ENCODE data around the gene RAB24.
A peak's percentile ranks its signal among the peaks of the same experiment; 100 is the strongest.

RAB24 gene

DNA sequence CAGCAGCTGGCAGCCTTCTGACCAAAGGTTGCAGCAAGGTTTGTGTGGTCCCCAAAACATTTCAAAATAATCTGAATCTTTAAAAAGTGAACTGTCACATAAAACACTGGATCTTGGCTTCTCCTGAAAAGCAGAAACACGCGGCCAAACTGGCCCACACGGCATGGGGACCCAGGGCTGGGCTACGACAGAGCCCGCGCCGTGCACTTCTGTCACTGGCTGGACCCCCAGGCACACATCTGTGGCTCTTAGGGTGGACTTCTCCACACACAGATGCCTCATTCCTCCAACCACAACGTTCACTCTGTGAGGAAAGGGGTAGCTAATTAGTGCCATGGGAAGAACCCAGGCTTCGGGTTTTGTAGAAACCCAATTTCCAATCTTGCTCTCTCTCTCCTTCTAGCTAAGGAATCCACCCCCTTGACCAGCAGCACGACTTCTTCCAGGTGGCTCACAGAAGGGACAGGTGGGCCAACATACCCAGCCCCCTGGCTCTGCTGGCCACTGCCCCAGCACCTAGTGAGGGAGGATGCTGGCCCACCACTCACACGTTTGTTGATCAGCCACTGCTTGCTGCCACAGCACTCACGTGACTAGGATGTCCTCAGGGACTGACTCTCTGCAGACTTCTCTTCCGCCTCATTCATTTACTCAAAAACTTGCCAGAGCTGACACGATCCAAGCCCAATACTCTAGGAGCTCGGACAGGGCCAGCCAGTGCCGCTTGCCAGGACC is 30.1 kb upstream of the RAB24 start:
- no peak for DNase-seq (ENCODE audit: low spot score)

DNA sequence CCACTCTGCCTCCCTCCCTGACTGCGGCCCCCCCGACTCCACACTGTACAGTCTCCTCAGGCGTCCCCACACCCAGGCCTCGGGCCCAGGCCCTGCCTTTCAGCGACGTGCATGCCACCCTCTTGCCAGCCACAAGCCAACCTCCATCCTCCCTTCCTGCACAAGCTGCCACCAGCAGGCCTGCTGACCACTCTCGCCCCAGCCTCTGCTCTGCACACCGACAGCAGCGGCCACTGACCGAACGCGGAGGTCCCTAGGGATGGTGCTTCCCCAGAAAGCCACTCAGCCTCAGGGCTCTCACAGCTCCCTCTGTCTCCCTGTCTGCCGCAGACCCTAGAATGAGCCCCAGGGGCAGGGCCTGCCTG is 29.4 kb upstream of the RAB24 start:
- no peak for DNase-seq (ENCODE audit: low spot score)

DNA sequence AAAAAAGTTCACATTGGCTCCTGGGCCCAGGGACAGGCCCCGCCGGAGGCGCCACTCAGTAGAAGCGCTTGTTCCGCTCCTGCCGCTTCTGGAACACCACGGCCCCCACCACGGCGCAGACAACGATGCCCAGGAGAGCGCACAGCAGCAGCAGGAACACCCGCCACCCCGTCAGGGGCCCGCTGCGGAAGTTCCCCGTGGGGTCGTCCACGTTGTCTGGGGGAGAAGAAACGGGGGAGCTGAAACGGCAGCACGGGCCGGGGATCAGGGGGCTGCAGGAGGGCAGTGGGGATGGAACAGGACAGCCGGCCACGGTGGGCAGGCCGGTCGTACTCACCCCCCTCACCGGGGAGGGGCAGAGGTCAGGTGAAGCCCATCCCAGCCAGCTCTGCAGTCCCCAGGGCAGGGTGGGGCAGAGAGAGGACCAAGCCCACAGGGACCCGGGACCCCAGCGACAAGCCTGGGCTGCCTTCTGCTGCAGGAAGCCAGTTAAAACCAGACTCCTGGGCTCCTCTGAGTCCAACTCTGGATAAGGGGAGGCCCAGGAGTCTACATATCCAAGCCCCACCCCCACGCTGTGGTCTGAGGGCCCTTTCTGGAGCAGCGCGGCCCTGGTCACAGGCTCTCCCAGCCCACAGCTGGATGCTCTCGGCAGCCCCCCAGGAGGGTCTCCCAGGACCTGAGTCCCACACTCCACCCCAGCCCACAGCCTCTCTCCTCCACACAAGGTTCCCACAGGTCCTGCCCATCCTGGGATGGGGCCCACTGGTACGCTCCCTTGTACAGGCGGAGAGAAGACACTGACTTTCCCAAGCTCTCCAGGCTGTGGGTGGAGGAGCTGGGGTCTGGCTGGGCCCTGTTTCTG is 28.7 kb upstream of the RAB24 start:
- DNase-seq (ENCODE audit: low spot score) = no peak

DNA sequence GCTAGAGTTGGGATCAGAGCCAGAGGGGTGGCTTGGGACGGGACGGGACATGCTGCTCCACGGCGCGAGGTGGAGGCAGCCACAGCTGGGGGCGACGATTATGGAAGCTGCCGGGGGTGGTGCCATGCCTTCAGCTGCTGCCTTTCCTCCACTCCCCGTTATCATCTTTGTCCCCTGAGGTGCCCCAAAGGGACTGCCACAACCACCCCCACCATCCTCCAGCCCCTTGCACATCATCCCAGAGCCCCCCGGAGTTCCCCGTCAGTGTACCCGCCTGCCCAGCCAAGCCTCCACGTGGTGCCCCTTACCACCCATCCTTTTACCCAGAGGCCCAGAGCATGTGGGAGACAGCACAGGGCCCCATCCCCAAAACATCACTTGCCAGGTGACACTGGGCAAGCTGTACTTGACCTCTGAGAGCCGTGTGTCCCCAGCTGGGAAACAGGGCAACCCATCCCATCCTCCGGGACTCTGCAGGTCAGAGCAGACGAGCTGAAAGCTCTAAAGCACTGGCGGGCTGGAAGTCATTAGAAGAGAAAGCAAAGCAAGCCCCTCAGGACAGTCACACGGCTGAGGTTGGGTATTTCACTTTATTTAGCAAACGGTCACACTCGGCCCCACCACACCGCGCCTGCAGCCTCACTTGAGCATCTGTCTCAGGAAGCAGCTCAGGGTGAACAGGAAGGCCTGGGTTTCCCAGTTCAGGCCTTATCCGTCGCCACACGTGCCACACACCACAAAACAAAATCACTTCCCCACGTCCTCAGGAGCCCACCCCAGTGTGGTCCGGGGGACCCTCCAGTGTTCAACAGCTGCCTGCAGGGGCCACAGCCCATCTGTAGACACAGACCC is 27.7 kb upstream of the RAB24 start:
- DNase-seq (ENCODE audit: low spot score) = no peak

DNA sequence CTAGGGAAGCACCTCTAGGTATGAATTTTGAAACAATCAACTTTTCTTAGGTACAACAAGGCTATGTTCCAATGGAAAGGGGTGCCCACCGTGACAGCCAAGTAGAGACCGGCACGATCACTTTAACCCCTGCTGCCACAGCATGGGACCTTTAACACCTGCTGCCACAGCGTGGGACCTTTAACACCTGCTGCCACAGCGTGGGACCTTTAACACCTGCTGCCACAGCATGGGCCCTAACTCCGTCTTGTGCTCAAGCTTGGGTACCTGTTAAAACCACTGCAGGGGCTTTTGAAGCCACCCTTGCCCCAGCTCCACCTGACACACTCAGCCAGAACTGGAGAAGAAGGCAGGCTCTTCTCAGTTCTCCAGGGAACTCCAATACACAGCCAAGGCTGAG is 26.4 kb upstream of the RAB24 start:
- no peak for DNase-seq (ENCODE audit: low spot score)

DNA sequence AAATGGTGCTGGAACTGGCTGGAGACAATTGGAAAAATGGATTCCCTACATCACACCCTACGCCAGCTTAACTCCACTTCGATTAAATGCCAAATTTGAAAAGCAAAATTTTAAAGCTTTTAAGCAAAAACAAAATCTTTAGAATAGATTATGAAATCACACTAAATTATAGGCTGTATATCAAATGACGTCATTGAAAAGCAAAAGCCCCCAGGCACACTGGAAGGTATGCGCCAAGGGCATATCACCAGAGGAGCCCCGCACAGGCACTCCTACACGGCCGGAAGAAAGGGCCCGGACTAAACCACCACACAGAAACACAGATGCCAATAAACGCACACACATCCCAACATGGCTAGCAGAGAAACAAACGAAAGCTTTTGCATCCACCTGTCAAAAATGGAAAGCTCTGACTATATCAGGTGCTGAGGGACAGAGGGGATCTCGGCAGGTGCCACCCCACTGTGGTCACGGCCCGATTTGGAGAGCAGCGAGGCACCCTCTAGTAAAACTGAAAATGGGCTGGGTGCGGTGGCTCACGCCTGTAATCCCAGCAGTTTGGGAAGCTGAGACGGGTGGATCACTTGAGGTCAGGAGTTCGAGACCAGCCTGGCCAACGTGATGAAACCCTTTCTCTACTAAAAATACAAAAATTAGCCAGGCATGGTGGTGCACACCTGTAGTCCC is 25.2 kb upstream of the RAB24 start:
- no peak for DNase-seq (ENCODE audit: low spot score)

DNA sequence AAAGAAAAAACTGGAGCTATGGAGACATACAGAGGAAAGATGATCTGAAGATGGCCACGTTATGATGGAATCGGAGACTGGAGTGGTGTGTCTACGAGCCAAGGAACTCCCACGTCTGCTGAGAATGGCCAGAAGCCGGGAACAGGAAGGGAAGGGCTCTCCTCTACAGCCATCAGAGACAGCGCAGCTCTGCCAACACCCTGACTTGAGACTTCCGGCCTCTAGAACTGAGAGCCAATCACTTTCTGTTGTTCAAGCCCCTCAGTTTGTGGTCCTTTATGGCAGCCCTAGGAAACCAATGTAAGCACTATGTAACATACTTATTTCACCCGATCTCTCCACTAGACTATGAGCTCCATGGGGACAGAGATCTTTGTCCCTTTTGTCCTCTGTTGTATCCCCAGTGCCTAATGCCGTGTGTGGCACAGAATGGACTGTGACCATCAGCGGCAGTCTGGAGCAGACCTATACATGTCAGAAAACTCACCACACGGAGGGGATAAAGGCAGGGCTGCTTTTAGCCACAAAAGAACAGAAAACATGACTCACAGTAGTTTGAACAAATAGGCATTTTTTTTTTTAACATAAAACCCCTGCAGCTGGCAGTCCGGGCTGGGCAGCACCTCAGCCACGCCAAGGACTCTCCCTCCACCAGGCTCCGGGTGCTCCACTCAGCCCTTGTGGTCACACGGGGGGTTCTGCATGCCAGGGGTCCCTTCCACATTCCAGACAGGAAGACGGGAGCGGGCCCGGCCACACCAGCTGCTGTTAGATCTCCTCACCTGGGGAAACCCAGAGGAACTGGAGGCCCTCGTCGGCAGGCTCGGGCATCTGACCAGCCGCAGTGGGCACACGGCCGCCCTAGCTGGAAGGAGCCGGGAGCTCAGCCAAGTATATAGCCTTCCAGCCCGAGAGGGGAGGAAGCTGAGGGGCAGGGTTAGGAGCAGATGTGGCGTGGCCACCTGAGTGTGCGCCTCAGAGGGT is 24.3 kb upstream of the RAB24 start:
- DNase-seq (ENCODE audit: low spot score) = no peak

DNA sequence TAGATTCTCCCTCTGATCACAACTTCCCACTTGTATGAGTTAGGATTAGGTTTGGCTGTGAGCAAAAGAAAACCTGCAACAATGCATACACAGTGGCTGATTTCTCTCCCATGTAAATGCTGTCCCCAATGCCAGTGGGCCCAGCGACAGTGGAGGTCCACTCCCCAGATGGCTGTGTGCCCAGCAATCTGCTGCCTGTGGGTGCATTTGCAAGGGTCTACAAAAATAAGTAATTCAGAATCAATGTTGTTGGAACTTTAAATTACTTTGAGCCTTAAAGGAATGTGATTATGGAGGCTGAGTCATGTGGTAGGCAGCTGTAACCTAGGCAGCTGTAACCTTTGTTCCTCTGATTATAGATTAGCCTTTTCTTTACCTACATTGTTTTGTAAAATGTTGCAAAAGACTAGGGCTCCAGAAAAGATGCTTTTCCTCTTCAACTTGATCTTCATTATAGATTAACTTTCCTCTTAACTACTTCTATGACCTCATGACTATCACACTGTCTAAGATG is 22.4 kb upstream of the RAB24 start:
- peak; percentile 73 for DNase-seq (ENCODE audit: low spot score)

DNA sequence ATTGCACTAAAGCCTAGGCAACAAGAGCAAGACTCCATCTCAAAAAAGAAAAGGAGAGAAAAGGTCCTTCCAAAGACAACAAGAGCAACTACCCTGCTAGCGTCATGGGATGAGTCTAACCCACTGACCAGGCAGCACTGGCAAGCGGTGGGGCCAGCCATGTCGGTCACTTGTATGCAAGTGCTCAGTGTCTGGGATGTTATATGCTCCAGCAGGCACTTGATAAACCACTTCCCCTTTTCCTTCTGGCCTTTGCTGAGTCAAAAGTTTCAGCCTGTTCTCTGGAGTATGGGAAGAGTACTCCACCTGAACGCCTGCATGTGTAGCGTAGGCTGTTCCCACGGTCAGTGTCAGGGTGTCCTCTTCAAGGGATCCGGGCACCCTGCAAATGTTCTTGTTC is 17.4 kb upstream of the RAB24 start:
- DNase-seq (ENCODE audit: low spot score) = peak; percentile 24

DNA sequence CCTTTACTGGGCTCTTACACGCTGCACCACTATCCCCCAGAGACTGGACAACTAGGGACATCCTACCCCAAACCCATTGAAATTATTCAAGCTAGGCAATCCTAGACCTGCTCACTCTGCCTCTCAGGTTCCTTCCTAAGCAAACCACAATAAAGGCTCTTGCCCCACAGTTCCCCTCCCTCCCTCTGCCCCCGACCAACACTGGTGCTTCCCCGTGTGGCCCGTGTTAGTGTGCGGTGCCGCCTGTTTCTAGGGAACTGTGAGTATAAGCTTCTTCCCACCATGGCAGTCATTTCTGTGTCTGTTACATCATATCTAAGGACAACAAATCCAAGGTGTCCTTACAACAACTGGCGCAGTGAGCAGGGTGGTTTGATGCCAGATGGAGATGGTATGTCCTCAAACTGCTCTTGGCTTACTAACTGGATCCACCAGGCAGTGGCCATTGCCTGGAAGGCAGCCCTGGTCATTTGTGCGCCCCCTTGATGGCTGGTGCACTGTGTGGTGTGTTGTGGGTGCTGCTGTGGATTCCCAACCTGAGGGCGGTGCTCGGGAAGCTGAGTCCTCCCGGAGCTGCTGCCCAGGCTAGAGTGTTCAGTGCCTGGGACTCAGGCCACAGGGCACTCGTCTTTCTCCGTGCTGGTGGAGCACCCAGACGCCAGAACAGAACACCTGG is 16.5 kb upstream of the RAB24 start:
- DNase-seq (ENCODE audit: low spot score) = no peak

DNA sequence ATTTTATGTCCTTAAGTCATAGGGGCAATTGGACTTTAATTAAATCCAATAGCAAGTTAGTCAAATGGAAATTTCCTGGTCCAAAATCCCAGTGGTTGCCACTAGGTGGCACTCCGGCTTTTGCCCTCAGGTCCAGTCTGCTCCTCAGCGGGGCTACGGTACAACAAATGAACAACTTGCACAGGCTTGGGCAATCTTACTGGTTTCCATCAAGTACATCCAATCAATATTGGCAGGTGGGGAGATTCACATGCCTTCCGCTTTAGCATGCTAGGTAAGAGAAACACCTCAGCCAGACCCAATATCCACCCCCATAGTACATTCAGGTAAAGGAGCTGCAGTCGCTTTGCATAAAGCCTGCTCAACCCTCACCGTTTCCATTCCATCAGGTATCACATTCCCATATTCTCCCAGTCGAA is 14.4 kb upstream of the RAB24 start:
- DNase-seq (ENCODE audit: low spot score) = peak; percentile 75

DNA sequence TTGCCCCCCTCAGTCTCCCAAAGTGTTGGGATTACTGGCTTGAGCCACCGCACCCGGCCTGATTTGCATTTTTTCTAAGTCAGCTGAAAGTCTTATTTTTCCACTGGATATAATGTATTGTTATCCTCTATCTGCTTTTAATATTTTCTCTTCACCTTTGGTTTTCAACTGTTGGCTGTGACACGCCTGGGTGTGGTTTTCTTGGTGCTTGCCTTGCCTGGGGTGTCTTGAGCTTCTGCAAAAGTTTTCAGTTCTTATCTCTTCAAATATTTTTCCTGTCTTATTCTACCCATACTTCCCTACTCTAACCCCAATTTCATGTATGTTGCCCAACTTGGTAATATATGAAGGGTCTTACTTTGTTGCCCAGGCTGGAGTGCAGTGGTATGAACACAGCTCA is 12.5 kb upstream of the RAB24 start:
- DNase-seq (ENCODE audit: low spot score) = no peak

DNA sequence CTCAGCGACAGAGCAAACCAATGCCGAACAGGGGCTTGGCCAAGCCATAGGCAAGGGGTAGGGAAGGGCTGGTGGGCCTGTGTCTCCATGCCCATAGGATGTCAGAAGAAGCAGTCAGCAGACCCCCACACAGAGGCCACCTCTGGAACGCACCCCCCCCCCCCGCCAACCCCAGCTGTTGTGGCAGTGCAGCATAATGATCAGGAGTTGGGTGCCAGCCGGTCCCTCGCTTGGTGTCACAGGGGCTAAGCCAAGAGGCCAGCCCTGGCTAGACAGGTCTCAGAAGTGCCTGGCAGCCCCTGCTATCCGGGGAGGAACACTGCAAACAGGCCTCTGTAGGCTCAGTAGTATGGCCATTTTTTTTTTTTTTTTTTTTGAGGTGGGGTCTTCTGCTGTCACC is 11.9 kb upstream of the RAB24 start:
- DNase-seq (ENCODE audit: low spot score) = no peak

DNA sequence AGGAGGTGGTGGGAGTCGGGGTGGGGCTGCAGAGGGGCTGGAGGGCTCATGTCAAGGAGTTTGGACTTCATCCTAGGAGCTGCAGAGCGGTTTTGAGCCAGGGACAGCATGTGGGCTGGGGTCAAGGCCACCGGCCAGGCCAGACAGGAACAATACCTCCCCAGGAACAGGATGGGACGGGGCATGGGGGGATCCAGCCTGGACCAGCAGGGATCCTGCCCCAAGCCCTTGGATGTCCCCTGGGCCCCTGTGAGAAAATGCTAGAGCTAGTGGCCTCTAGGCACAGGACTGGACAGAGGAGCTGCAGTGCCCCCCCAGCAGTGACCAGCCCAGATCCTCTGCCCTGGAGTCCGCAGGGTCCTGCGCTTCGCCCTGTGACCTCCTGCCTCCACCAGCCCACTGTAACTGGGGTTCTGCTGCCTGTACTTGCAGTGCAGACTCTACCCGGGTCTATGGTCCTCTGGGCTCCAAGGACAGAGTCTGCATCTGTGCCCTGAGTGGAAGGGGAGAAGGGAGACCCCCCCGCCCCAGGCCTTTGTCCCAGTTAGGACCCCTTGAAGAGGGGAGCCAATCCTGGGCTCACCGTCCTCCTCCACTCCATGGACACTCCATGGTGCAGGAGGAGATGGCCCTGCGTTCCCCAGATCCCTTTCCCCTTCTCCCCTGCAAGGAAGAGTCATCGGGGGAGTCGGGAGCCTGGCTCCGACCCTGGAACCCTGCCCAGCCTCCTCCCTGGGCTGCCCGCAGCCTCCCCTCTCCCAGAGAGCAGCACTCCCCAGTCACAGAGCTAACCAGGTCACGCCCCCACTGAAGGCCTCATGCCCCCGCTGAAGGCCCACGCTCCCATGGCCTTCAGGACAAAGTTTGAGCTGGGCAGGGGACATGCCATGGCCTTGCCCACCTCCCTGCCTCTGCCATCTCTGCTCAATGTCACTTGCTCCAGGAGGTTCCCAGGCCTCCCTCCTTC is 11.1 kb upstream of the RAB24 start:
- no peak for DNase-seq (ENCODE audit: low spot score)

DNA sequence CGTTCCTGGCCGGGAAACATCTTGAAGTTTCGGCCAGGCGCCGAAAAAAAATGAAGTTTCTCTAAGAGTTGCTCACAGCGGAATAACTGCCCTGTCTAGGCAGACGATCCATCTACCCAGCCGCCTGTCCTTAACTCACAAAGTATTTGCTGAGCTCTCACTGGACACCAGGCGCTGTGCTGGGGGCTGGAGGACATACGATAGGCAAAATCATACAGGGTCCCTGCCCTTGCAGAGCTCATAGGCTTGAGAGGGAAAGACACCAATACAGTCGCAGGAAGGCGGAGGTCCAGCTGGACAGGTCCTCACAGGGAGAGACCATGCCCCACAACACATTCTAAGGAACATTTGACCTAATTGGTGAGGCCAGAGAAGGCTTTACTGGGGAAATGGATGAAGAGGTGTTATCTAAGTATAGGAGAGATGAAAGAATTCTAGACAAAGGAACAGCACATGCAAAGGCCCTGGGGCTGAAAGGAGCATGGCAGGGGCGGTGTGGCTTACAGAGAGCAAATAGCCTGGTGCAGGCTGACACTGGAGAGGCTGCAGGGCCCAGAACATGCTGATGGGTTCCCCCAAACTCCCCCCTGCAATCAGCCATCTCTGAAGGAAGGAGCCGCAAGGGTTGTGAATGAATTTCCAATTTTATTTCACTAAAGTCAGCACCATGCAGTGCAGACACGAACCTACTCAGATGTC is 10.2 kb upstream of the RAB24 start:
- DNase-seq (ENCODE audit: low spot score) = no peak

DNA sequence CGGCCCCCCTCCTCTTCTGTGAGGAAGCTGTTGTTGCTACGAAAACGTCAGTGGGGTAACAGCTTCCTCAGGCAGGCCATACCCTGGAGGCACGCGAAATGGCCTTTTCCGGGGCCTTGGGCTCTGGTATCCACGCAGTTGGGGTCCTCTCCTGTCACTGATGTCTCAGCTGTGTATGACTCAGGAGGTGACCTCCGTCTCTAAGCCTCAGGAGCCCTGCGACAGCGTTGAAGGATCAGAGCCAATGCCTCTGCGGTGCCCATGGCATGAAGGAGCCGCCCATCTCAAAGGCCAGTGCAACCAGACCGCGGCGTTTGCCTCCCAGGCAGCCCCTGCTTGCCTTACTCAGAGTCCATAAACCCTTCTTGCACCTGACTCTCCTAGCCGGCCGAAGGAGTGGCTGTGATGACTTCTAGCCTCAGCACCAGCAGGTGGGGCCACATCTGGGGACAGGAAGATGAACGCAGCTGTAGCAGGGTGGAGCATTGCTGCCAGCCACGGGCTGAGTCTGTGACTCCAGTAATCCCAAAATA is 9.2 kb upstream of the RAB24 start:
- peak; percentile 68 for DNase-seq (ENCODE audit: low spot score)

DNA sequence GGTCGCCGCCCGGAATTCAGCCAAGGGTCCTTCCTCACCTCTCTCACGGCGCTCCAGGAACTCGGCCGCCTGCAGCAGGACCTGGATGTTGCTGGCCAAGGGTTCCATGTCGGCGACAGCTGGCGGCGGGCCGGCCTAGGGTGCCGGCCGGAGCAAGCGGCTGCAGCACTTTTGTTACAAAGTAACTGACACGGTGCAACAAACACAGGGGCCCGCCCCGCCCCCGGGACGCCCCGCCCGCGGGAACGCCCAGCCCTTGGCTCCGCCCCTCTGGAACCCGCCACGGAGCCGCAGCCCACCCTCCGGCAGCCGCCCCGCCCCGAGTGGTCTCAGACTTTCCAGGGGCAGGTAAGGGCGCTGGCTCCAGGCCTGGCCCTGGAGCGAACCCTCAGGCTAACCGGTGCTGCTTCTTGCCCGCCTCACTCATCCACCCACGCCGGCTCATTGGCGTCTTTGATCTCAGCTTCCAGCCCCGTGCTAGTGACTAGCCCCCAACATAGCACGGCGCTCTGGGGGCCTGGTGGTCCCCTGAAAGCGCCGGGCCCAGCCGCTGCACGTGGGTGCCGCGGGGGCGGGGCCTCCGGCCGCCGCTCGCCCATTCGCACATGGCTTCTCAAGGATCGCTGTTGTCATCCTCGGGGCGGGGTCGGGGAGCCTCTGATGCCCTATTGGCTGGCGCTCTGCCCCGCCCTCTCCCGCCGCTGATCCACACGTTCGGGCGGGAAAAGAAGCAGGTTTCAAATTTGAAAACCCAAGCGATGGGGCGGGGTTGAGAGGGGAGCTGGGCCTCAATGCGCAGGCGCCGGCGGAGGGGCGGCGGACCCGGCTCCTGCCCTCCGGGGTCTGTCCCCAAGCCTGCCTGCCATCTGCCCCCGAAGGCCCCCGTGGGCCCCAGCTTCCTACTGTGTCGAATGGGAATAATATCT is 8.5 kb upstream of the RAB24 start, which contains the start of gene MXD3:
Gene MXD3 (minus strand): TSS at position 176 of the 926 bp plus-strand sequence. CDS start 68 bp downstream, at position 108.
- peak; percentile 95 for DNase-seq (ENCODE audit: low spot score)

Measured in kidney tubule cell (primary cell).